ENCODE data around the gene SORBS1. TPM values are rescaled to one million over a fixed set of nuclear protein-coding genes. Genes with fewer than 3 reads are reported as not detected.

Gene SORBS1
- total and polyA plus RNA-seq, 2 of the 13 experiments (the other 11 are each of a cell fraction or from before 2014, with no cell fraction given), result 16.8 to 39.8 TPM

GRCh38 chr10:95264227-95265051 lies 296.7 kb downstream of the SORBS1 start:
- DNase-seq (ENCODE audit: low spot score) (no peak), ATAC-seq (no peak), FAIRE-seq (no peak)
- Histone ChIP-seq H2AFZ (ENCODE audit: low read length) (no peak overlapping the region), H3K36me3 (replicated peaks in 1 of 2; ENCODE audit: control insufficient read depth in 1 of 2, insufficient read depth in 2 of 2, low read length in 2 of 2) (peaks cover 31 to 74% of the 10 kb centered on the region in 2 experiments), H3K9ac (ENCODE audit: insufficient read depth, low read depth, low read length) (0 out of 2 replicates have a peak overlapping the region, but pooled peaks have one; percentile 25), H3K79me2 (ENCODE audit: insufficient read depth, low read length) (no peaks in the 10 kb centered on the region), H3K27me3 (ENCODE audit: control insufficient read depth in 1 of 2, insufficient read depth in 2 of 2, low read length in 2 of 2) (no peaks in the 10 kb centered on the region), H3K4me1 (ENCODE audit: insufficient read depth, low read length) (peaks cover 65% of the 10 kb centered on the region), H3K4me2 (ENCODE audit: low read depth, low read length) (no peak overlapping the region), H3K4me3 (replicated peaks in 1 of 3; ENCODE audit: insufficient read depth in 1 of 3, low read depth in 2 of 3, low read length in 3 of 3) (no peak overlapping the region), H4K20me1 (ENCODE audit: insufficient read depth, low read length) (no peaks in the 10 kb centered on the region; the same call in 1 of the 2 replicates), H3K9me3 (ENCODE audit: low read length) (no peaks in the 10 kb centered on the region), H3K27ac (ENCODE audit: extremely low read length, insufficient read depth, low read length) (peak overlapping the region; percentile 39)
- WGBS (ENCODE audit: low lambda C conversion rate), result 88% methylated on average over 5 of the region's 6 CpGs
- POLR2A ChIA-PET, result interaction anchor here (1.2 kb wide), 1 partner anchor 83 kb away, joined by 4 read pairs; no protein-coding TSS in a partner anchor
- TF ChIP-seq ZNF577 (CRISPR knock-in tag; IDR thresholded peaks at IDR 0.05; ENCODE audit: borderline replicate concordance, low read depth), result no peak
- TF ChIP-seq ZNF780A (CRISPR knock-in tag; IDR thresholded peaks at IDR 0.05), result no peak
- no peak for TF ChIP-seq SNAPC2 (CRISPR knock-in tag; IDR thresholded peaks at IDR 0.05)
- no peak for TF ChIP-seq NPAS2 (CRISPR knock-in tag; IDR thresholded peaks at IDR 0.05; ENCODE audit: borderline replicate concordance)
- no peak for TF ChIP-seq ZNF777 (CRISPR knock-in tag; IDR thresholded peaks at IDR 0.05)
- no peak for TF ChIP-seq SETDB1 (CRISPR knock-in tag; IDR thresholded peaks at IDR 0.05; ENCODE audit: borderline replicate concordance)
- TF ChIP-seq CERS6 (CRISPR knock-in tag; IDR thresholded peaks at IDR 0.05), result no peak
- TF ChIP-seq ATF2 (CRISPR knock-in tag; IDR thresholded peaks at IDR 0.05), result no peak
- no peak for TF ChIP-seq SALL2 (CRISPR knock-in tag; IDR thresholded peaks at IDR 0.05)
- TF ChIP-seq ZSCAN25 (CRISPR knock-in tag; IDR thresholded peaks at IDR 0.05), result no peak
- no peak for TF ChIP-seq ZSCAN5A (CRISPR knock-in tag; IDR thresholded peaks at IDR 0.05; ENCODE audit: borderline replicate concordance)
- no peak for TF ChIP-seq RAD51 (IDR thresholded peaks at IDR 0.05; ENCODE audit: borderline replicate concordance)
- TF ChIP-seq POLR2A (IDR thresholded peaks at IDR 0.05; ENCODE audit: insufficient read depth in 1 of 2, low read depth in 2 of 2, low read length in 2 of 2), result no peak
- TF ChIP-seq KAT7 (CRISPR knock-in tag; IDR thresholded peaks at IDR 0.05; ENCODE audit: borderline replicate concordance), result no peak
- no peak for TF ChIP-seq NFE2L1 (CRISPR knock-in tag; IDR thresholded peaks at IDR 0.05; ENCODE audit: borderline replicate concordance)
- TF ChIP-seq ZZZ3 (CRISPR knock-in tag; IDR thresholded peaks at IDR 0.05; ENCODE audit: borderline replicate concordance), result no peak
- in situ Hi-C loops (cut with HindIII; ENCODE audit: extremely low pct_ligation_motif_present, low pct_unique_long_range_greater_than_20kb) (loop anchor here (5.0 kb wide), 1 partner anchor 98 kb away; no protein-coding TSS in a partner anchor), intact Hi-C loops (cut with micrococcal nuclease; ENCODE audit: unreplicated experiment) (loop anchor here (5.0 kb wide), 1 partner anchor 83 kb away; no protein-coding TSS in a partner anchor)
- BruUV-seq (replicated peaks), result no TSS peak
- CTCF ChIA-PET (ENCODE audit: low intra/inter-chr PET ratio, low total read pairs), result no interaction called here
